Vagina (tissue), 2 donors: ENCODE measurements around the gene ARFIP1.

Source experiments
- POLR2A ChIP-seq, 2 donors: fragments of 450-650 bp; IDR thresholded peaks; one replicate each; pipeline ENCODE4 v1.6.1; 2017; ENCODE audit warnings: antibody characterized with exemption in 2 of 2, mild to moderate bottlenecking in 2 of 2, moderate library complexity in 2 of 2
- TF ChIP-seq, protein P1 (sequence below), 3 experiments: fragments of 450-650 bp in 2 of 3; fragments of 200-600 bp in 1 of 3; sonication (generic) in 1 of 3; IDR thresholded peaks; one replicate each; pipeline ENCODE4 v1.5.1; 2017 to 2019; ENCODE audit warnings: antibody characterized with exemption in 3 of 3, mild to moderate bottlenecking in 2 of 3, moderate library complexity in 2 of 3

GRCh38 chr4:152957437-152958171 lies 177.8 kb downstream of the ARFIP1 start:
- TF ChIP-seq, protein P1, sequence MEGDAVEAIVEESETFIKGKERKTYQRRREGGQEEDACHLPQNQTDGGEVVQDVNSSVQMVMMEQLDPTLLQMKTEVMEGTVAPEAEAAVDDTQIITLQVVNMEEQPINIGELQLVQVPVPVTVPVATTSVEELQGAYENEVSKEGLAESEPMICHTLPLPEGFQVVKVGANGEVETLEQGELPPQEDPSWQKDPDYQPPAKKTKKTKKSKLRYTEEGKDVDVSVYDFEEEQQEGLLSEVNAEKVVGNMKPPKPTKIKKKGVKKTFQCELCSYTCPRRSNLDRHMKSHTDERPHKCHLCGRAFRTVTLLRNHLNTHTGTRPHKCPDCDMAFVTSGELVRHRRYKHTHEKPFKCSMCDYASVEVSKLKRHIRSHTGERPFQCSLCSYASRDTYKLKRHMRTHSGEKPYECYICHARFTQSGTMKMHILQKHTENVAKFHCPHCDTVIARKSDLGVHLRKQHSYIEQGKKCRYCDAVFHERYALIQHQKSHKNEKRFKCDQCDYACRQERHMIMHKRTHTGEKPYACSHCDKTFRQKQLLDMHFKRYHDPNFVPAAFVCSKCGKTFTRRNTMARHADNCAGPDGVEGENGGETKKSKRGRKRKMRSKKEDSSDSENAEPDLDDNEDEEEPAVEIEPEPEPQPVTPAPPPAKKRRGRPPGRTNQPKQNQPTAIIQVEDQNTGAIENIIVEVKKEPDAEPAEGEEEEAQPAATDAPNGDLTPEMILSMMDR (IDR thresholded peaks at IDR 0.05), result no peak
- TF ChIP-seq POLR2A (IDR thresholded peaks at IDR 0.05), result no peak
